Parathyroid adenoma (tissue), 2 donors: ENCODE results near the gene CCN6.

Source experiments
- H2AFZ ChIP-seq: fragments of 300-600 bp; sonication (generic); one replicate; pipeline ENCODE4 v1.7.0; 2017; ENCODE audit warnings: antibody characterized with exemption, mild to moderate bottlenecking
- H3K27ac ChIP-seq: fragments of 300-600 bp; sonication (generic); one replicate; pipeline ENCODE4 v1.7.0; 2017
- H3K27me3 ChIP-seq: fragments of 300-600 bp; sonication (generic); one replicate; pipeline ENCODE4 v1.7.0; 2017; ENCODE audit warnings: low read length; ENCODE audit not compliant: control insufficient read depth, insufficient read depth
- H3K36me3 ChIP-seq: fragments of 300-600 bp; sonication (generic); one replicate; pipeline ENCODE4 v1.7.0; 2017; ENCODE audit warnings: low read length; ENCODE audit not compliant: control insufficient read depth, insufficient read depth
- H3K4me1 ChIP-seq: fragments of 300-600 bp; sonication (generic); one replicate; pipeline ENCODE4 v1.7.0; 2017; ENCODE audit warnings: control low read depth
- H3K4me2 ChIP-seq: fragments of 300-600 bp; sonication (generic); one replicate; pipeline ENCODE4 v1.7.0; 2017; ENCODE audit warnings: low read length
- H3K4me3 ChIP-seq: fragments of 300-600 bp; sonication (generic); one replicate; pipeline ENCODE4 v1.7.0; 2017; ENCODE audit warnings: low read depth, low read length
- H3K79me2 ChIP-seq: fragments of 300-600 bp; sonication (generic); one replicate; pipeline ENCODE4 v1.7.0; 2017; ENCODE audit warnings: control low read depth
- H3K9ac ChIP-seq: fragments of 300-600 bp; sonication (generic); one replicate; pipeline ENCODE4 v1.7.0; 2017; ENCODE audit warnings: mild to moderate bottlenecking
- H3K9me3 ChIP-seq: fragments of 300-600 bp; sonication (generic); one replicate; pipeline ENCODE4 v1.7.0; 2017; ENCODE audit warnings: low read length; ENCODE audit not compliant: control insufficient read depth
- TF ChIP-seq, protein P1 (sequence below): fragments of 300-600 bp; sonication (generic); IDR thresholded peaks from one replicate; pipeline ENCODE4 v1.7.0; 2017; ENCODE audit warnings: antibody characterized with exemption, mild to moderate bottlenecking
- donor health status: primary hyperparathyroidism.

CCN6 gene

DNA sequence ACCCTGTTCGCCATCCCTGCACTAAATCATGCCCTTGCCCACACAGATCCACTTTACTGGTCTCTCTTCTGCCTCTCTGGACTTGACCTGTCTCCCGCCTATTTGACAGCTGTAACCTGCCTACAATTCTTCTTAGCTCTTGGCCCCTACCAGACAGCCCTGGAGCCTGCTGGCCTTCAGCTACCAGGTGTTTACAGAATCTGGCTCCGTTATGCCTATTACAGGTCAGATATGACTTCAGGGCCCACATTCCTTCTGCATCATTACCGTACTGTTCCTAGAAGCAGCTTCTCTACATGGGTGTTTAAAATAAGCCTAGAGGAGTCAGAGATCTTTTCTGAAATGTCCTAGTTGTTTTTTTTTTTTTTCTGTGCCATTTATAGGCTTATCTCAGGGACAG is 45.4 kb upstream of the CCN6 start:
- Histone ChIP-seq H3K4me2 (no peak overlapping the region), H3K9me3 (no peaks in the 10 kb centered on the region), H3K79me2 (no peaks in the 10 kb centered on the region), H2AFZ (no peak overlapping the region), H3K4me1 (no peaks in the 10 kb centered on the region), H3K27ac (no peak overlapping the region), H3K36me3 (no peaks in the 10 kb centered on the region), H3K27me3 (no peaks in the 10 kb centered on the region), H3K9ac (no peak overlapping the region), H3K4me3 (no peak overlapping the region)
- TF ChIP-seq, protein P1, sequence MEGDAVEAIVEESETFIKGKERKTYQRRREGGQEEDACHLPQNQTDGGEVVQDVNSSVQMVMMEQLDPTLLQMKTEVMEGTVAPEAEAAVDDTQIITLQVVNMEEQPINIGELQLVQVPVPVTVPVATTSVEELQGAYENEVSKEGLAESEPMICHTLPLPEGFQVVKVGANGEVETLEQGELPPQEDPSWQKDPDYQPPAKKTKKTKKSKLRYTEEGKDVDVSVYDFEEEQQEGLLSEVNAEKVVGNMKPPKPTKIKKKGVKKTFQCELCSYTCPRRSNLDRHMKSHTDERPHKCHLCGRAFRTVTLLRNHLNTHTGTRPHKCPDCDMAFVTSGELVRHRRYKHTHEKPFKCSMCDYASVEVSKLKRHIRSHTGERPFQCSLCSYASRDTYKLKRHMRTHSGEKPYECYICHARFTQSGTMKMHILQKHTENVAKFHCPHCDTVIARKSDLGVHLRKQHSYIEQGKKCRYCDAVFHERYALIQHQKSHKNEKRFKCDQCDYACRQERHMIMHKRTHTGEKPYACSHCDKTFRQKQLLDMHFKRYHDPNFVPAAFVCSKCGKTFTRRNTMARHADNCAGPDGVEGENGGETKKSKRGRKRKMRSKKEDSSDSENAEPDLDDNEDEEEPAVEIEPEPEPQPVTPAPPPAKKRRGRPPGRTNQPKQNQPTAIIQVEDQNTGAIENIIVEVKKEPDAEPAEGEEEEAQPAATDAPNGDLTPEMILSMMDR, result no peak

DNA sequence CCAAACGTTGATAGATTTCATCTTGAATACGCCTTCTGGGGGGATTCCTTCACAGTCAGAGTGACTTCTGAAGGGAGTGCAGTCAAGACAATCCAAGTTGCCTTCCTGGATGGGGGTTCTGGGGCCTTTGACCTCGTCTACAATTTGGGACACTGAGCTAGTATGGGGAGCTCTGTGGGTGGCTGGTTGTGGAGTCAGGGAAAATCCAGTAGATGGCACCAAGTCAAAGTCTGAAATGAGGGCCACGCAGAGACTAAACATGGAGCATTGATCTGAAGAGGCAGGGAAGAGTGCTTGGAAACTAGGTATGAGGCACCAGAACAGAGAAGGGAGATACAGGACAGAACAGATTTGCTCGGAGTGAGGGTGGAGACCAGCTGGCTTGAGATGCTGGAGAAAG is 43.6 kb upstream of the CCN6 start:
- no peaks in the 10 kb centered on the region for H3K36me3 ChIP-seq
- no peak overlapping the region for H3K4me3 ChIP-seq
- no peak overlapping the region for H3K9ac ChIP-seq
- H3K79me2 ChIP-seq, result no peaks in the 10 kb centered on the region
- TF ChIP-seq, protein P1, result peak; percentile 27
- H3K27me3 ChIP-seq, result no peaks in the 10 kb centered on the region
- H3K4me1 ChIP-seq, result no peaks in the 10 kb centered on the region
- H2AFZ ChIP-seq, result peak overlapping the region; percentile 40
- no peak overlapping the region for H3K27ac ChIP-seq
- H3K9me3 ChIP-seq, result no peaks in the 10 kb centered on the region
- H3K4me2 ChIP-seq, result no peak overlapping the region

DNA sequence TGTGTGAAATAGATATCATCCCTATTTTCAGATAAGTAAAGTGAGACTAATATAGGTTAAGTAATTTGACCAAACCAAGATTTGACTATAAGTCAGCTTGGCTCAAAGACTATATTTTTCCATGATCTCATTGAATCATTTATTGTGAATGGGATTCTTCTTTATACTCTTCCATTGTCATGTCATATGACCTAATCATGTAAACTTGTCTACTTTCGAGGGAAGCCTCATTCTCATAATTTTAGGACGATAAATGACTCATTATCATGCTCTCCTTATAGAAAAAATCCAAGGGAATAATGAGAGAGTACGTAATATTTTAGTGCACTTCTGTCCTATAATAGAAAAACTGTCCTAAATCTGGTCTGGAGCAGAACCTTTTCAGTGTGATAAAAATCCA is 40.9 kb upstream of the CCN6 start:
- H3K4me1 ChIP-seq, result no peaks in the 10 kb centered on the region
- no peaks in the 10 kb centered on the region for H3K36me3 ChIP-seq
- H3K9ac ChIP-seq, result no peak overlapping the region
- TF ChIP-seq, protein P1, result no peak
- H3K79me2 ChIP-seq, result no peaks in the 10 kb centered on the region
- no peak overlapping the region for H3K4me2 ChIP-seq
- H3K9me3 ChIP-seq, result no peaks in the 10 kb centered on the region
- no peaks in the 10 kb centered on the region for H3K27me3 ChIP-seq
- no peak overlapping the region for H3K27ac ChIP-seq
- H3K4me3 ChIP-seq, result no peak overlapping the region
- no peak overlapping the region for H2AFZ ChIP-seq

DNA sequence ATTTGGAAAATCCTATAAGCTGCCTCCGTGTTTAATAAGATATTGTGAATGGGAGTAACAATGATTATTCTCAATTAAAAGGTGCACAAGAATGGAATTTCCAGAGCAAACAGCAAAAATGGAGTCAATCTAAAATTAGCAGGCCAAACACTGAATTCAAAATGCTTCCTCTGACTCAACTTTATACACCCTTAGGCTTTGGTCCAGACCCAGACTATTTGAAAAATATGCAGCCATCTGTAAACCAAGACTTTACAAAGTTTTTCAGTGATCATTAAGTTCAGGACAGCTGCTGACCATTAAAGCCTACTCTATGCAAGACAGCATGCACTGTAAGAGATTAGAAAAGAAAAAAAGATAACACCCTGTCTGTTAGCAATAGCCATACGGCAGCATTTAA is 39.4 kb upstream of the CCN6 start:
- Histone ChIP-seq H3K4me1 (no peaks in the 10 kb centered on the region), H3K27me3 (no peaks in the 10 kb centered on the region), H2AFZ (peak overlapping the region; percentile 40), H3K36me3 (no peaks in the 10 kb centered on the region), H3K27ac (no peak overlapping the region), H3K79me2 (no peaks in the 10 kb centered on the region), H3K4me2 (no peak overlapping the region), H3K9ac (no peak overlapping the region), H3K9me3 (no peaks in the 10 kb centered on the region), H3K4me3 (no peak overlapping the region)
- TF ChIP-seq, protein P1, result no peak

DNA sequence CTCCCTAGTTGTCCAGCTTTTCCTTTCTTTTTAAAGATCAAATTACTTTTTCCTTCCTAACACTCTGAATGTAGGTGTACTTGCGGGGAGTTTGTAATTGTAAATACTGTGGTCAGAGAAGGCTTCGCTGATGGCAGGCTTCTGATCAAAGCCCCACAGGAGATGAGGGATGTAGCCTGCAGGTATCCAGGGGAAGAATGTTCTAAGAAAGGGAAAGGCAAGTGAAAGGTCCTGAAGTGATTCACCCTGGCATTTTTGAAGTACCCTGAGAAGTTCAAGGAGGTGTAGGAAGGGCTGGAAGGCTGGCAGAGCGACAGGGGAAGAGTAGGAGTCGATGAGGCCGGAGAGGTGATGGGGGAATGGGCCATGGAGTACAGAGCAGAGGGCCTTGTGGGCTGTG is 38.2 kb upstream of the CCN6 start:
- Histone ChIP-seq H3K27me3 (no peaks in the 10 kb centered on the region), H3K36me3 (no peaks in the 10 kb centered on the region), H3K79me2 (no peaks in the 10 kb centered on the region), H3K4me1 (no peaks in the 10 kb centered on the region), H3K27ac (no peak overlapping the region), H3K9ac (no peak overlapping the region), H3K4me2 (no peak overlapping the region), H2AFZ (no peak overlapping the region), H3K4me3 (no peak overlapping the region), H3K9me3 (no peaks in the 10 kb centered on the region)
- TF ChIP-seq, protein P1, result no peak
